T-helper 2 cell treated with Interferon-gamma antibody and Interleukin-4, amounts not matched to agents 100 ng/mL and 5 ng/mL, for 36 hours (primary cell): ENCODE data around the gene PRC1. TPM values are rescaled to one million over a fixed set of nuclear protein-coding genes. Genes with fewer than 3 reads are reported as not detected.
"Not testable (repeated sequence)": the region's sequence is repeated elsewhere in the genome, so short reads cannot be mapped to it uniquely, and the experiment has no call there.

ENCODE experiments used
- intact Hi-C: fragments of 100-400 bp; cut with micrococcal nuclease; formaldehyde crosslinking; loops from one replicate; pipeline ENCODE4 v1.15.1; 2023
- total RNA-seq: library from RNA; stranded (reverse); gene quantifications from 2 replicates; pipeline ENCODE4 v1.2.3, GENCODE V29; 2022

Gene PRC1
- 130 and 139 TPM in 2 replicates for total RNA-seq

GRCh38 chr15:90994417-90995311 is at the start of gene PRC1:
PRC1 (minus strand) TSS chr15:90994535; CDS start chr15:90994417, 118 bp downstream.
- intact Hi-C loops: loop anchor here (1.0 to 10.0 kb wide), 4 partner anchors 28 to 860 kb away; partner anchors contain the start of genes SLCO3A1, UNC45A and VPS33B

- intact Hi-C loops: no loop called here
Observed at GRCh38 chr15:91043202-91043874, 49.0 kb upstream of the PRC1 start.

- intact Hi-C loops: no loop called here
Observed at GRCh38 chr15:91040856-91041255, 46.5 kb upstream of the PRC1 start.

- intact Hi-C loops: no loop called here
Observed at GRCh38 chr15:91039996-91040395, 45.7 kb upstream of the PRC1 start.

- intact Hi-C loops: loop anchor here (1.0 kb wide), 1 partner anchor 77 kb away; no protein-coding TSS in a partner anchor
Observed at GRCh38 chr15:91032919-91033803, 38.8 kb upstream of the PRC1 start.

GRCh38 chr15:91031796-91032195 is 37.5 kb upstream of the PRC1 start:
- intact Hi-C loops: no loop called here

GRCh38 chr15:91027677-91028076 is 33.3 kb upstream of the PRC1 start:
- intact Hi-C loops: no loop called here

GRCh38 chr15:91023720-91024119 is 29.4 kb upstream of the PRC1 start:
- intact Hi-C loops: no loop called here

- intact Hi-C loops: loop anchor here (1.0 kb wide), 2 partner anchors 28 to 66 kb away; partner anchors contain the start of gene PRC1
Observed at GRCh38 chr15:91022832-91023129, 28.4 kb upstream of the PRC1 start.

GRCh38 chr15:91022075-91022831 is 27.9 kb upstream of the PRC1 start, which contains the start of gene VPS33B:
VPS33B (minus strand) TSS chr15:91022594; CDS start chr15:91022249, 345 bp downstream.
- intact Hi-C loops: loop anchor here (1.0 kb wide), 2 partner anchors 28 to 66 kb away; partner anchors contain the start of gene PRC1

- intact Hi-C loops: loop anchor here (1.0 kb wide), 2 partner anchors 27 to 65 kb away; partner anchors contain the start of gene PRC1
Observed at GRCh38 chr15:91021516-91022074, 27.3 kb upstream of the PRC1 start.

- intact Hi-C loops: no loop called here
Observed at GRCh38 chr15:91018158-91018557, 23.8 kb upstream of the PRC1 start.

- intact Hi-C loops: no loop called here
Observed at GRCh38 chr15:91017716-91018115, 23.4 kb upstream of the PRC1 start.

GRCh38 chr15:91013701-91014100 is 19.4 kb upstream of the PRC1 start:
- intact Hi-C loops: not testable (repeated sequence)

GRCh38 chr15:91007266-91007665 is 12.9 kb upstream of the PRC1 start:
- intact Hi-C loops: no loop called here

GRCh38 chr15:91001209-91001608 is 6.9 kb upstream of the PRC1 start:
- intact Hi-C loops: no loop called here

GRCh38 chr15:90998737-90999136 is 4.4 kb upstream of the PRC1 start:
- intact Hi-C loops: loop anchor here (10.0 kb wide), 1 partner anchor 856 kb away; the partner anchor contains the start of gene SLCO3A1

GRCh38 chr15:90994059-90994416 is 297 bp downstream of the PRC1 start:
- intact Hi-C loops: loop anchor here (1.0 to 10.0 kb wide), 4 partner anchors 28 to 861 kb away; partner anchors contain the start of genes SLCO3A1, UNC45A and VPS33B

- intact Hi-C loops: loop anchor here (10.0 kb wide), 1 partner anchor 863 kb away; the partner anchor contains the start of gene SLCO3A1
Observed at GRCh38 chr15:90991587-90992285, 2.6 kb downstream of the PRC1 start.
